NCI-H2171 treated with DMSO at 0.1 percent for 48 hours (cell line): ENCODE data around the gene APOH.
A peak's percentile ranks its signal among the peaks of the same experiment; 100 is the strongest.

Experiments
- DNase-seq: peaks from one replicate; lab custom pipeline; 2025; lab: John Stamatoyannopoulos, UW

APOH gene

DNA sequence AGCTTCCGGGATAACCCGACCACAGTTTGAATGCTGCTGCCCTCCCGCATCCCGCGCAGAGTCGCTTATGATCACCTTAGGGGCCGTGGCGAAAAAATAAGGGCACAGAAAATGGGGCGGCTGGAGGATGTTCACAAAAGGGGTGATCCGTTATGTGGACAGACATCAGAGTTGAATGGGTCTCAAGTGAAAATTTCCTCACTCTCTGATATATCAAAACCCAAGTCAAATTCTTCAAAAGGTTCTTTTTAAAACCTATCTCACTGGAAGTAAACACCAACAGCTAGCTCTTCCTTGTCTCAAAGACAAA, 36.9 kb downstream of the APOH start:
- no peak for DNase-seq

GRCh38 chr17:66191593-66192377, 37.4 kb downstream of the APOH start, which contains the start of gene CEP112:
Gene CEP112 (minus strand): TSS chr17:66192133.
- peak; percentile 85 for DNase-seq

DNA sequence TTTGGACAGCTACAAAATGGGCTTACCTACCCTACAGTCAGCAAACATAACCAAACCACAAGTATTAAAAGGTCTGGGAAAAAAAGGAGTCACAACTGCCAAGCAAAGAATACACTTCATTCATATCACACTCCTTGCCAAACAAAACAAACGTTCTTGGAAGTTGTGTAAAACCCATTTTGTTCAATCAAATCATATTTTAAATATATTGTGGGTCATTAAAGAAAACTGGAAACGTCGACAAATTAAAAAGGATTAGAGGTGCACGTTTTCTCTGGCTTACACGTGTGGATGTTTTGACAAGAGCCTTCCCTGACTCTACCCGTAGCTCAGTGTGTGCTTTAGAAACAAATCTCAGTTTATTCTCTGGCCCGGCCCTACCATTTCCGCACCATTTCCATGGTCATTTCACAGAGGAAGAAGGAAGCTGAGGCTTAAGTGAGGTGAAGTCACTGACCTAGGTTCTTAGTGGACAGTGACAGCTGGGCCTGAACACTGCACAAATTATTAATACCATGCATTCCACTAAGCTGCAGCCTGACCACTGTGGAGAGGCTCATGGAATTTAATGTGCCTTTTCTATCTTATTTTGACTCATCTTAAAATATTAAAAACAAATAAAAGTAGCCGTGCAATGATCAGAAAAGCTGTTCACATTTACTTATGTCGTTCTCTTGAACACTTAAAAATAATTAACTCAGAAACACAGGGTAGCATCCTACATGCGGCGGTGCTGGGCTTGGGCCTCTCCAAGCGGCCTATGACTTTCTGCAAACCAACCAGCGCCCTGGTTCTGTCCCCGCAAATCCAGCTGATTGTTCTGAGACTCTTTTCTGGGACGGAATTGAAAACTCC, 38.2 kb downstream of the APOH start:
- DNase-seq, result no peak

GRCh38 chr17:66187718-66188117, 41.5 kb downstream of the APOH start:
- DNase-seq, result no peak

DNA sequence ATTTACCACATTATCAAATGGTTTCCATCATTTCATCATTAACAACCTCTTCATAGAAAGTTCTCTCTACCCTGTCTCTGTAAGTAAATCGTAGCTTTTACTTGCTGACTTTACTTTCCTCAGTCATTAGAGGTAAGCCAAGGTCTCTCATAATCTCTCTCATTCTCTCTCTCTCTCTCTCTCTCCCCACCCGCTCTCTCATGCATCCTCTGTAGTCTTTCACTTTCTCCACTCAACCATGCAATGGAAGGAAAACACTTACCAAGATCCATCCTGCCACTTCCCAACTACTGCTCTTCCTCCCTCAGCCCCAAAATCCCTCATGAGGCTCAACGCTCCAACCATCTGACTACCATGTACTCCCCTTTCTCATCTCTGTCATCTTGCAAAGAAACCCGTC, 43.4 kb downstream of the APOH start:
- DNase-seq, result no peak

DNA sequence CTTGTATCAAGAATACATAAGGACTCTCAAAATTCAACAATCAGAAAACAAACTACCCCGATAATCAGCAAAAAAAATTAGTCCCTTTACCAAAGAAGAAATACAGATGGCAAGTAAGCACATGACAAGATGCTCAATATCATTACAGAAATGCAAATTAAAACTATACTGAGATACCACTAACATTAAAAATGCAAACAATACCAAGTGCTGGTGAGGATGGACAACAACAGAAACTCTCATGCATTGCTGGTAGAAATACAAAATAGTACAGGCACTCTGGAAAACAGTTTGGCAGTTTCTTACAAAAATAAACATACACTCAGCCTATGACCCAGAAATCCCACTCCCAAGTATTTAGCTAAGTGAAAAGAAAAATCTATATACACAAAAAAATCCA, 44.8 kb downstream of the APOH start:
- no peak for DNase-seq

GRCh38 chr17:66183529-66183928, 45.7 kb downstream of the APOH start:
- DNase-seq, result no peak

DNA sequence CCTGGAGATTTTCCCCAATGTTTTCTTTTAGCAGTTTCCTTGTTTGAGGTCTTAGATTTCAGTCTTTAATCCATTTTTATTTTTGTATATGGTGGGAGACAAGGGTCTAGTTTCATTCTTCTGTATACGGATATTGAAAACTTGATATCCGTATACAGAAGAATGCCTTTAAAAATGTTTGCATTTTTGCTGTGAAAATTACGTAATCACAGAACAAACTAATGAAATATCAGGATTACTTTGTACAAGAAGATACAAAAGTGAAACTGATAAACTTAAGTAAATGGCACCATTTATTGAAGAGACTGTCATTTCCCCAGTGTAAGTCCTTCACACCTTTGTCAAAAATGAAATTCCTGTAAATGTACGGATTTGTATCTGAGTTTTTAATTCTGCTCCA, 50.6 kb downstream of the APOH start:
- no peak for DNase-seq

GRCh38 chr17:66177048-66177447, 52.2 kb downstream of the APOH start:
- no peak for DNase-seq

DNA sequence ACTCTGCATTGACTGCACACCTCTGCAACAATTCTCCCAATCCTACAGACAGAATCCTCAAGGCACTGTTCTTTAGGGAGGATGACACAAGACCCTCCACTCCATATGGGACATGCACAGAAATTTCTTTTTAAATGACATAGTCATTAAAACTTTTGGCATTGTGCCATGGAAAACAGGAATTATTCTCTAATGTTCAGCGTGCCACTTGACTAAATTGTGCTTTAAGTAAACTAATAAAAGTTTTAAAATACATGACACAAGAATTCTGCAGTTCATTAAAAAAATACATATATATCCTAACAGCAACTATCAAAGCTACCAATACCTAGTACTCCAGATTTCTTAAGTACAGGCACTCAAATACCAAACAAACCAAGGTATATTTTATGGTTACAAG, 53.3 kb downstream of the APOH start:
- DNase-seq, result no peak

- no peak for DNase-seq
Measured at GRCh38 chr17:66172691-66173223, 56.5 kb downstream of the APOH start.

DNA sequence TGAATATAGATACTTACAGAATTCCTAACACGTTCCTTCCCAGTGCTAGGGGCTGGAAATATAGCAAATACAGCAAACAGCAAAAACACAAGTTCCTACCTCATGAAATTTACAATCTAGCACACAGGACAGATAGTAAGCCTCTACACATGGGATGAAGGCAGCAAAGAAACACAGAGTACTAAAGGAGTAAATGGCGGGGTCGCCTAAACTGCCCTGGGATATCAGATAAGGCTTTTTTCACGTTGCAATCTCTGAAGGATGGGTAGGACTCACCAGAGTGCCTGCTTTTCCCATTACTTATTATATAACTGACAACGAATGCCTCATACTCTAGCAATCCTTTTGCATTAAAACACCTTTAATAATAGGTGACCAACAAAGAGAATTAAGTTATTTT, 57.1 kb downstream of the APOH start:
- no peak for DNase-seq

- no peak for DNase-seq
Measured at GRCh38 chr17:66171692-66172091, 57.5 kb downstream of the APOH start.

- DNase-seq, result no peak
Measured at GRCh38 chr17:66171172-66171571, 58.0 kb downstream of the APOH start.

DNA sequence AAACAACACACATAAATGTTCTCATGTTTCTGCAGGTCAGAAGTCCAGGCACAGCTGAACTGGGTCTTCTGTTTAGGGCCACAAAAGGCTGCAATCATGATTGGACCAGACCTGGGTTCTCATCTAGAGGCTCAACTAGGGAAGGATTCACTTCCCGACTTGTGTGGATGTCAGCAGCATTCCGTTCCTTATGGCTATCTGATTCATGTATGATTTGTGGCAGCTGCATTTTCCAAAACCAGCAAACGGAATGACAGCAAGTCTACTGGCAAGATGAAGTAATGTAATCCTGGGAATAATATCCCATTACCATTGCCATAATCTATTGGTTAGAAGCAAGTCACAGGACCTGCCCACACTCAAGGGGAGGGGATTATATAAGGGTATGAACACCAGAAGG, 59.4 kb downstream of the APOH start:
- no peak for DNase-seq

DNA sequence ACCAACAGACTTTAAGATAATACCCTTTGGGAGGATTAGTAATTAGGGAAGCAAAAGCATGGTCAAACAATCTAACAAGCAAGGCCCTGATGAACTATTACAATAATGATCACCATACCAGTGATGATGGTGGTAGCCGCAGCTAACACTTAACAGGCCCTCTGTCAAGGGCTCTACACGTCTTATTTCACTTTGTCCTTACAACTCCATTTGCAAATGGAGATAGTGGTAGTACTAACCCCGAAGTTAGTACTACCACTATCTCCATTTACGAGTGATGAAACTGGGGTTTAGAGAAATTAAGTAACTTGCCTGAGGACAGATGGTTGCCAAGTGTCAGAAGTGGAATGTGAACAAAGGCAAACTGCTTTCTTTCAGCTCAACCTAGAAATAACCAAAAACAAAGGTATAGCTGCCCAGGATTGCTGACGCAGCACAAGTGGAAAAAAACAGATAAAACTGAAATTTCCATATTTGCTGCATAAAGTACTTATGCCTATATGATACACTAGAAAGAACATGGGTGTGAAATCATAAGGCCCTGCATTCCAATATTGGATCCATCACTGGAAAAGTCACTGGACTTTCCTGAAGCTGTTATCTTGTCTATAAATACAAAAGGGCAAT, 61.9 kb downstream of the APOH start:
- no peak for DNase-seq

GRCh38 chr17:66165537-66166123, 63.6 kb downstream of the APOH start:
- peak; percentile 58 for DNase-seq
